ENCODE data around the gene DPY19L1.
"Not testable (repeated sequence)": the region's sequence is repeated elsewhere in the genome, so short reads cannot be mapped to it uniquely, and the experiment has no call there.

The DPY19L1 gene

GRCh38 chr7:34958021-34958420 is 79.3 kb downstream of the DPY19L1 start:
- H3K27ac ChIP-seq, result no peak overlapping the region
- H4K20me1 ChIP-seq, result no peaks in the 10 kb centered on the region
- H3K27me3 ChIP-seq, result no peaks in the 10 kb centered on the region
- no peaks in the 10 kb centered on the region for H3K9me3 ChIP-seq (replicated peaks in 1 of 11)
- no peak overlapping the region for H3K4me2 ChIP-seq
- no peaks in the 10 kb centered on the region for H3K4me1 ChIP-seq
- TF ChIP-seq Cebpa-rat (IDR thresholded peaks at IDR 0.05), result no peak
- peaks cover 0 to 37% (median 5%) of the 10 kb centered on the region in 11 experiments; a peak in 10 of 22 replicates for H3K36me3 ChIP-seq
- no peak overlapping the region for H3K9ac ChIP-seq
- no peak overlapping the region for H3K4me3 ChIP-seq

- Histone ChIP-seq H3K4me3 (no peak overlapping the region), H3K27ac (no peak overlapping the region), H3K36me3 (peaks cover 0 to 49% (median 7%) of the 10 kb centered on the region in 11 experiments; a peak in 9 of 22 replicates), H3K27me3 (no peaks in the 10 kb centered on the region), H3K9me3 (replicated peaks in 1 of 11) (no peaks in the 10 kb centered on the region), H3K4me1 (peaks cover 0 to 6% (median 0%) of the 10 kb centered on the region in 10 experiments; a peak in 4 of 20 replicates), H3K9ac (no peak overlapping the region), H4K20me1 (no peaks in the 10 kb centered on the region), H3K4me2 (no peak overlapping the region)
- no peak for TF ChIP-seq Cebpa-rat (IDR thresholded peaks at IDR 0.05)
These were observed 84.5 kb downstream of the DPY19L1 start for GRCh38 chr7:34952822-34953221.

- H3K4me2 ChIP-seq, result no peak overlapping the region
- H3K27me3 ChIP-seq, result no peaks in the 10 kb centered on the region
- H3K27ac ChIP-seq, result no peak overlapping the region
- no peak overlapping the region for H3K9ac ChIP-seq
- H4K20me1 ChIP-seq, result no peaks in the 10 kb centered on the region
- H3K4me3 ChIP-seq, result no peak overlapping the region
- TF ChIP-seq Cebpa-rat (IDR thresholded peaks at IDR 0.05), result no peak
- peaks cover 0 to 6% (median 0%) of the 10 kb centered on the region in 10 experiments; a peak in 4 of 20 replicates for H3K4me1 ChIP-seq
- H3K36me3 ChIP-seq, result peaks cover 0 to 62% (median 3%) of the 10 kb centered on the region in 11 experiments; a peak in 7 of 22 replicates
- H3K9me3 ChIP-seq (replicated peaks in 1 of 11), result no peaks in the 10 kb centered on the region
These were observed 87.9 kb downstream of the DPY19L1 start for GRCh38 chr7:34949361-34949760.

- H3K9me3 ChIP-seq (replicated peaks in 1 of 11); H3K4me3 ChIP-seq; H4K20me1 ChIP-seq; H3K9ac ChIP-seq; H3K27me3 ChIP-seq; H3K4me2 ChIP-seq; H3K4me1 ChIP-seq; H3K27ac ChIP-seq: not testable (repeated sequence)
- peaks cover 0 to 54% (median 3%) of the 10 kb centered on the region in 11 experiments; a peak in 6 of 22 replicates for H3K36me3 ChIP-seq
These were observed 89.9 kb downstream of the DPY19L1 start for GRCh38 chr7:34947427-34947826.

- Histone ChIP-seq H3K9me3 (replicated peaks in 1 of 11) (no peaks in the 10 kb centered on the region), H4K20me1 (no peaks in the 10 kb centered on the region), H3K27me3 (no peaks in the 10 kb centered on the region), H3K4me2 (no peak overlapping the region), H3K27ac (no peak overlapping the region), H3K9ac (no peak overlapping the region), H3K36me3 (peaks cover 0 to 59% (median 3%) of the 10 kb centered on the region in 11 experiments; a peak in 6 of 22 replicates), H3K4me3 (no peak overlapping the region), H3K4me1 (peaks cover 0 to 2% (median 0%) of the 10 kb centered on the region in 10 experiments; a peak in 4 of 20 replicates)
- TF ChIP-seq Cebpa-rat (IDR thresholded peaks at IDR 0.05), result no peak
These were observed 90.8 kb downstream of the DPY19L1 start for GRCh38 chr7:34946486-34946885.

GRCh38 chr7:34945894-34946477 is 91.3 kb downstream of the DPY19L1 start:
- not testable (repeated sequence) for H3K4me2 ChIP-seq; H4K20me1 ChIP-seq; H3K9ac ChIP-seq; H3K4me3 ChIP-seq; H3K4me1 ChIP-seq; H3K27me3 ChIP-seq; H3K27ac ChIP-seq; H3K9me3 ChIP-seq (replicated peaks in 1 of 11)
- H3K36me3 ChIP-seq, result peaks cover 0 to 62% (median 3%) of the 10 kb centered on the region in 11 experiments; a peak in 7 of 22 replicates

GRCh38 chr7:34939175-34939574 is 98.1 kb downstream of the DPY19L1 start:
- Histone ChIP-seq H3K4me2 (no peak overlapping the region), H3K9me3 (replicated peaks in 1 of 11) (no peaks in the 10 kb centered on the region), H3K4me3 (no peak overlapping the region), H3K27ac (no peak overlapping the region), H3K36me3 (peaks cover 14 to 63% (median 20%) of the 10 kb centered on the region in 11 experiments), H3K27me3 (no peaks in the 10 kb centered on the region), H4K20me1 (no peaks in the 10 kb centered on the region), H3K9ac (no peak overlapping the region), H3K4me1 (no peaks in the 10 kb centered on the region)
- TF ChIP-seq Cebpa-rat (IDR thresholded peaks at IDR 0.05), result no peak

- H3K4me3 ChIP-seq; H3K4me2 ChIP-seq; H3K27ac ChIP-seq; H4K20me1 ChIP-seq; H3K27me3 ChIP-seq; H3K4me1 ChIP-seq; H3K9ac ChIP-seq; H3K9me3 ChIP-seq (replicated peaks in 1 of 11): not testable (repeated sequence)
- H3K36me3 ChIP-seq, result peaks cover 20 to 71% (median 26%) of the 10 kb centered on the region in 11 experiments
These were observed 101.5 kb downstream of the DPY19L1 start for GRCh38 chr7:34935735-34936165.

- TF ChIP-seq Cebpa-rat (IDR thresholded peaks at IDR 0.05), result no peak
- no peaks in the 10 kb centered on the region for H4K20me1 ChIP-seq
- H3K9ac ChIP-seq, result no peak overlapping the region
- H3K27ac ChIP-seq, result no peak overlapping the region
- H3K36me3 ChIP-seq, result peaks cover 9 to 68% (median 21%) of the 10 kb centered on the region in 11 experiments; a peak in 19 of 22 replicates
- no peaks in the 10 kb centered on the region; a peak in 1 of 20 replicates for H3K4me1 ChIP-seq
- no peaks in the 10 kb centered on the region for H3K27me3 ChIP-seq
- no peaks in the 10 kb centered on the region for H3K9me3 ChIP-seq (replicated peaks in 1 of 11)
- H3K4me3 ChIP-seq, result no peak overlapping the region
- H3K4me2 ChIP-seq, result no peak overlapping the region
These were observed 105.5 kb downstream of the DPY19L1 start for GRCh38 chr7:34931739-34932138.

GRCh38 chr7:34929783-34930182 is 107.5 kb downstream of the DPY19L1 start:
- not testable (repeated sequence) for H3K27ac ChIP-seq; H3K4me2 ChIP-seq; H3K27me3 ChIP-seq; H3K4me1 ChIP-seq; H3K9ac ChIP-seq; H3K9me3 ChIP-seq (replicated peaks in 1 of 11); H4K20me1 ChIP-seq; H3K4me3 ChIP-seq
- peaks cover 9 to 72% (median 21%) of the 10 kb centered on the region in 11 experiments; a peak in 19 of 22 replicates for H3K36me3 ChIP-seq

Measured in BLaER1 treated with 17β-estradiol and CSF1 and Interleukin-3, amounts not matched to agents 10 nM and 100 nM (cell line).